SK-N-SH treated with all-trans-retinoic acid at 6 μM for 48 hours (cell line): ENCODE measurements around the gene MAML3.

Experiments used
- ATAC-seq: fragments of 200-7000 bp; cut with Tn5 transposase; 3 replicates; pipeline ENCODE4 v1.9.1; 2020; ENCODE audit warnings: mild to moderate bottlenecking, moderate library complexity
- CREB5 ChIP-seq: fragments of 250-450 bp; sonication (Bioruptor Pico); IDR thresholded peaks from 2 replicates; pipeline ENCODE4 v1.5.1; 2020; ENCODE audit warnings: low read depth, mild to moderate bottlenecking, moderate library complexity
- ESRRG ChIP-seq: fragments of 250-450 bp; sonication (Bioruptor Pico); IDR thresholded peaks from 2 replicates; pipeline ENCODE4 v1.6.1; 2021; ENCODE audit warnings: mild to moderate bottlenecking
- GLIS3 ChIP-seq: fragments of 250-450 bp; sonication (Bioruptor Pico); IDR thresholded peaks from 2 replicates; pipeline ENCODE4 v1.5.0; 2020; ENCODE audit warnings: mild to moderate bottlenecking, moderate library complexity
- ISL1 ChIP-seq: fragments of 250-450 bp; sonication (Bioruptor Pico); IDR thresholded peaks from 2 replicates; pipeline ENCODE4 v2.1.2; 2022; ENCODE audit warnings: mild to moderate bottlenecking, moderate library complexity
- OSR1 ChIP-seq: fragments of 250-450 bp; sonication (Bioruptor Pico); IDR thresholded peaks from 2 replicates; pipeline ENCODE4 v1.8.0; 2022; ENCODE audit warnings: moderate library complexity, mild to moderate bottlenecking, inconsistent platforms
- PATZ1 ChIP-seq: fragments of 250-450 bp; sonication (Bioruptor Pico); IDR thresholded peaks from 2 replicates; pipeline ENCODE4 v1.8.0; 2020; ENCODE audit warnings: mild to moderate bottlenecking, moderate library complexity, borderline replicate concordance
- PPARA ChIP-seq: fragments of 250-450 bp; sonication (Bioruptor Pico); IDR thresholded peaks from 2 replicates; pipeline ENCODE4 v1.5.0; 2020; ENCODE audit warnings: mild to moderate bottlenecking, borderline replicate concordance
- RARB ChIP-seq: fragments of 250-450 bp; sonication (Bioruptor Pico); IDR thresholded peaks from 2 replicates; pipeline ENCODE4 v1.8.0; 2021; ENCODE audit warnings: mild to moderate bottlenecking, moderate library complexity
- TSHZ2 ChIP-seq: fragments of 250-450 bp; sonication (Bioruptor Pico); IDR thresholded peaks from 2 replicates; pipeline ENCODE4 v1.5.0; 2020; ENCODE audit warnings: mild to moderate bottlenecking, moderate library complexity
- ZC3H10 ChIP-seq: fragments of 250-450 bp; sonication (Bioruptor Pico); IDR thresholded peaks from 2 replicates; pipeline ENCODE4 v1.5.1; 2021; ENCODE audit warnings: mild to moderate bottlenecking, moderate library complexity
- ZFP3 ChIP-seq: fragments of 250-450 bp; sonication (Bioruptor Pico); IDR thresholded peaks from 2 replicates; pipeline ENCODE4 v1.5.0; 2020; ENCODE audit warnings: mild to moderate bottlenecking, moderate library complexity
- ZNF565 ChIP-seq: fragments of 450-650 bp; formaldehyde crosslinking; conservative IDR thresholded peaks from 2 replicates; pipeline ENCODE4 v1.5.0; 2020; ENCODE audit warnings: low read depth, mild to moderate bottlenecking, moderate library complexity
- ZNF70 ChIP-seq: fragments of 450-650 bp; formaldehyde crosslinking; IDR thresholded peaks from 2 replicates; pipeline ENCODE4 v1.5.0; 2020; ENCODE audit warnings: mild to moderate bottlenecking, moderate library complexity
- ZNF8 ChIP-seq: fragments of 450-650 bp; formaldehyde crosslinking; IDR thresholded peaks from 2 replicates; pipeline ENCODE4 v1.5.0; 2020; ENCODE audit warnings: mild to moderate bottlenecking, moderate library complexity

The MAML3 gene

GRCh38 chr4:140152751-140153418 lies 1.1 kb downstream of the MAML3 start:
- peak; percentile 2 for ATAC-seq
- TF ChIP-seq GLIS3 (no peak), OSR1 (CRISPR knock-in tag) (no peak), ISL1 (CRISPR knock-in tag) (no peak), PATZ1 (CRISPR knock-in tag) (peak; percentile 61), ZNF565 (CRISPR knock-in tag) (no peak), RARB (CRISPR knock-in tag) (no peak), CREB5 (CRISPR knock-in tag) (no peak), ZC3H10 (CRISPR knock-in tag) (no peak), PPARA (CRISPR knock-in tag) (no peak)

GRCh38 chr4:140152013-140152703 lies 1.8 kb downstream of the MAML3 start:
- peak; percentile 61 for ATAC-seq
- TF ChIP-seq GLIS3 (no peak), ZNF70 (CRISPR knock-in tag) (0 out of 2 replicates have a peak, but pooled peaks have one; percentile 15)

- peak; percentile 73 for ATAC-seq
- no peak for TF ChIP-seq ZFP3 (CRISPR knock-in tag)
- TF ChIP-seq ZC3H10 (CRISPR knock-in tag): no peak
- TF ChIP-seq, all 23 proteins: peak for 0
These were observed 2.3 kb downstream of the MAML3 start for GRCh38 chr4:140151699-140152012.

- ATAC-seq: peak; percentile 61
- TF ChIP-seq CREB5 (CRISPR knock-in tag): no peak
- TF ChIP-seq ZNF8 (CRISPR knock-in tag): peak; percentile 31; the same call in 1 of the 2 replicates
- TF ChIP-seq ZFP3 (CRISPR knock-in tag): 0 out of 2 replicates have a peak, but pooled peaks have one; percentile 26
- peak; percentile 63 for TF ChIP-seq PATZ1 (CRISPR knock-in tag)
- TF ChIP-seq TSHZ2 (CRISPR knock-in tag): peak; percentile 66; the same call in 1 of the 2 replicates
- peak; percentile 30; the same call in 1 of the 2 replicates for TF ChIP-seq GLIS3
- TF ChIP-seq ESRRG (CRISPR knock-in tag): 0 out of 2 replicates have a peak, but pooled peaks have one; percentile 32
- no peak for TF ChIP-seq ZNF70 (CRISPR knock-in tag)
These were observed 2.9 kb downstream of the MAML3 start for GRCh38 chr4:140150886-140151698.
